ENCODE data around the gene PHOSPHO2. TPM values are rescaled to one million over a fixed set of nuclear protein-coding genes. Genes with fewer than 3 reads are reported as not detected.

Gene PHOSPHO2
- polyA plus RNA-seq, 3 donors: 10.9 to 20.1 (median 19.1) TPM

DNA sequence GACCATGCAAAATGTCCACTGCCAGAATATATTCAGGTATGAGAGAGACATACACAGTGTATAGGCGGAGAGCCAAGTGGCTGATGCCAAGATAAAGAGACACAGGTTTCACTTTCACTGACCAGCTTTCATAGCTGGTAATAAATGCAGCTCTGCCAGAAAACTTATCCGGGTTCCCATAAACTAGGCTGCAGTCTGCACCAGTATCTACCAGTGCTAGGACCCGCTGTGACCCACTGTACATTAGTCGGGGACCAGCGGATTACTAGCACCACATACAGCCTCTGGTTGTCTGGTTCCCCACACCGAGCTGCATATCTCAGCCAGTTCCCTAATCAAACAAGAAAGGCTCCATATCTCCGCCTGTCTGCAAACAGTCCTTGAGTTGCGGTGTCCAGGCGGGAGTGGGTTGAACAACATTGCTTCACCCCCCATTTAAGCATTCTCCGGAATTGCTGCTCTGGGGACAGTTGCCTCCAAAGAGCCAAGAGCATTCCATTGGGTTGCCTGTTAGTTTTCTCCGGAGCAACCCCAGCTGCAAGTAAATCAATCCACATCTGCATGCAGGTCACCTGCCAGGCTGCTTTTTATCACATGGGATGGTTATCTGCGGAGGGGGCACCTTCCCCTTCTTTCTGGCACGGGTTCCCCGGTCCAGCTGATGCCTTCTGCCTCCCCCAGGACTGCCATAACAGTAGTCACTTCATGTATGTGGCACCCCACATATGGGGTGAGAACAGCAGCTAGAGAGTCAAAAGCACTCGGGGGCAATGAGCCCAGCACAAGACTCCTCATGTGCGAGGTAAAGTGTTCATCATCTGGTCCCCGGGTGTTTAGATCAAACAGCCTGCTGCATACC is 21.3 kb downstream of the PHOSPHO2 start:
- DNase-seq: no peak

DNA sequence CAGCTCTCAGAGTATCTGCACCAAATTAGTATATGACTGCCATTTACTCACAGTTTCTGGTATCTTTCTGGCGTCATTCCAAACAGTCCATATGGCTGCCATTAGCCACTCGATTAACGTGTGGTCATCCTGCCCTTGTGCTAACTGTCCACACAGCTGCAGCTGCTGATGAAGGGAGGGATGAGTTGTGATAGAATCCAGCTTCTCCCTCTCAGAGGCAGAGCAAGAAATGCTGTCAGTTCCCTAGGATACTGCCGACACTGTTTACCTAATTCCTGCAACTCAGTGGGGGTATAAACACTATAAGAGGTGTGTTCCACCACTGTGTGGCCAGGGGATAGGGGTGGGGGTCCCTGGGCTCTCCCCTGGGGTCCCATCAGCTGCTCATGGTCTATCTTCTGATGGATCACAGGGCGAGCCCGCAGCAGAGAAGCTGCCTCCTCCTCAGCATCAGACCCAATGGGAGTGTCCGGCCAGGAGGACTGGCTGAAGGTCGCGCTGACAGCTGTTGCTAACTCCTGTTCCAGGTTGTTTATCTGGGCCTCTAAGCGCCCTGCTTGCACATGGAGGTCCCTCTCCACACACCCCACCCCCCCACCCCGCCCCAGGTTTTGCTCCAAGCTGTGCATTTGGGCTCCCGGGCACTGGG is 22.1 kb downstream of the PHOSPHO2 start:
- peak; percentile 57 for DNase-seq

- DNase-seq: no peak
Observed at GRCh38 chr2:169716938-169717690, 22.8 kb downstream of the PHOSPHO2 start.

DNA sequence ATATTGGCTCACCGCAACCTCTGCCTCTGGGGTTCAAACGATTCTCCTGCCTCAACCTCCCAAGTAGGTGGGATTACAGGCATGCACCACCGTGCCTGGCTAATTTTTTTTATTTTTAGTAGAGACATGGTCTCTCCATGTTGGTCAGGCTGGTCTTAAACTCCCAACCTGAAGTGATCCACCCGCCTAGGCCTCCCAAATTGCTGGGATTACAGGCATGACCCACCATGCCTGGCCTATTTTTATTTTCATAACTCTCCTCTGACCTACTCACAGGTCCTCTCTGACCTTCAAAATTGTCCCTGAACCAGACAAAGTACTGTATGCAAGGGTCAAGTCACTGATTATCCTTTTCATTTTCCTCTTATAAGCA is 23.4 kb downstream of the PHOSPHO2 start:
- DNase-seq: no peak

DNA sequence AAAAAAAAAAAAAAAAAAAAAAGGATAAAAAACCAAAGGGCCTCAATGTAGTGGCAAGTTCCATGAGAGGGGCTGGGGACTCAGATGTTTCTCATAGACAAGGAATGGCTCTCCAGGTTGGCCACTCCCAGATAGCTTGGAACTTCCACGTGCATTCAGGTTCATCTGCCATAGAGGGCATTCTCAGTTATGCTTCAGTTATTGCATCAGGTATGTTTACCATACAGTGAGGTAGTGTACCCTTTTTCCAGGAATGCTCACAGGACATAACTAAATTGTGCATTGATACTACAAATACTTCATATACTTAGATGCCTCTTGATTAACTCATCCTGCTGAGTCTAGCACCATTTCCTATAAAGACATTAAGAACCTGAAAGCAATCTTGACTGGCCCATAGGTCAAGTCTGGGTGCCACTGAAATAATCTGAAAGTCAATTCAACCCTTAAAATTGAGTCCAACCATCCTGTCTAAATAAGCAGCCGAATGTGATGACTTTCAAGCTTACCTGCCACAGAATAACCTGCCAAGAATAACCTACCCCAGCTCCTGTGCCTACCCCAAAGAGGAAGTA is 24.7 kb downstream of the PHOSPHO2 start:
- DNase-seq: no peak

DNA sequence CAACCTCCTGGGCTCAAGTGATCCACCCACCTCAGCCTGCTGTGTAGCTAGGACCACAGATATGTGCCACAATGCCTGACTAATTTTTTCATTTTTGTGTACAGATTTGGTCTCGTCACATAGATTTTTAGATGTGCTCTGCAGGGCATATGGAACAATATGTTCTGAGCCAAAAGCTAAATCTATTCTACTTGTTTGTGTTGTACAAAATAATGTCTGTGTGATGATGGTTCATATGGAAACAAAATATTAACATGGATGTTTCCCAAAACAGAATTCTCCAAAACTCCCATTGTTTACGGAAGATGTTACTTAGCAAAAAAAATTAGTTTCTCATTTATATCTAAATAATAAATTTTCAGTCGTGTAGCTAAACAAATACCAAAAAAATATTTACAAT is 26.7 kb downstream of the PHOSPHO2 start:
- DNase-seq: no peak

- no peak for DNase-seq
Observed at GRCh38 chr2:169727065-169727464, 32.8 kb downstream of the PHOSPHO2 start.

DNA sequence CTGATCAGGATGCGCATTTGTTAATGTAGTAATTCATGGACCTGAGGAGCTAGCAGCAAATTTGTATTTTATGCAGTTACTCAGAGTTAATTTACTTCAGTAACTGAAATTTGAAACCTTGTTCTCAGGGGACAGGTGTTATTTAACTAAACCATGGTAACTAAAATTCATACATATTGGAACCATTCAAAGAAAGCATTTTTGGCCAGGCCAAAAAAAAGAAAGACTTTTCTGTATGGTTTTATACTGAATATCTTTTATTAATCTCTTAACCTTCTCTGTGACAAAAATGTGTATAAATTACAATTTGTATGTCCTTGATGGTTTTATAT is 35.0 kb downstream of the PHOSPHO2 start:
- no peak for DNase-seq

DNA sequence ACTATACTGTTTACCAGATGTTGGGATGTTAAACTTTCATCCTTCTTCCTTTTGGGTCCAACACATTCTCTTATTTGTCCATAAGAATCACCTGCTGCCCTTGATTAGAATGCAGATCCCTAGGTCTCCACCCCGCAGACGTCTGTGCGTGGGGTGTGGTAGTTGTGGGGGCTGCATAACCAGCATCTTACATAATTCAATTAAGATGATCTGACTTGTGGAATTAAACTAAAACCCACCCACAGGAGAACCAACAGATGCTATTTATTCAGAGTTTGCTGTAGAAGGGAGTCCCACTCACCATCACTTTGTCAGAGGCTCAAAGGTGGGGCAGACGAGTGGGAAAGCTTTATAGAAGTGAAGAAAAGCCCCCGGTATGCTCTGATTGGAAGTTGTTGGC is 37.8 kb downstream of the PHOSPHO2 start:
- DNase-seq: no peak

DNA sequence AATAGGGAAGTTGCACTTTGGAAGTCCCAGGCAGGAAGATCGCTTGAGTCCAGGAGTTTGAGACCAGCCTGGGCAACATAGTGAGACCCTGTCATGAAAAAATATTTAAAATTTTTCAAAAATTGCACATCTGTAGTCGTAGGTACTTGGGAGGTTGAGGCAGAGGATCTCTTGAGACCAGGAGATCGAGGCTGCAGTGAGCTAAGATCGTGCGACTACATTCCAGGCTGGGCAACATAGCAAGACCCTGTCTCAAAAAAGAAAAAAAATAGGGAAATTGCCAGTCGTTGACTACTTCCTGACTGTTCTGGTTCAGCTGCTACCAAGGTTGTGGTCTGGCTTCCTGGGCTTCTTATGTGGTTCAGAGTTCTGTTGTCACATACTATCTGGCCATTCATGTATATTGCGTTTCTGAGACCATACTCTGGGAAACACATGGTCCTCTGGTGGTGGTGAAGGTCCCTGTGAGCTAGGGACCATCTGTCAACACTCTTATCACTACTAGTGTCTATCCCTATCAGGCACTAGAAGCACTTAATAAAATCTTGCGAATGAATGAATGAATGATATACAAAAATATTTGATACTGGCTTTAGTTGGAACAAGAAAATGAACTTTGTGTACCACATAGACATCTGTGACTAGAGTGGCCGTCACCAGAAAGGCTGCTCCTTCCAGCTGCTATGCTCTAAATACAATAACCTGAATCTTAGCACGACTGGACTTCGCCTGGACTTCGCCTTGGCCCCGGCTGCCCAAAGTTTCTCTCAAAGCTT is 38.5 kb downstream of the PHOSPHO2 start:
- DNase-seq: no peak

DNA sequence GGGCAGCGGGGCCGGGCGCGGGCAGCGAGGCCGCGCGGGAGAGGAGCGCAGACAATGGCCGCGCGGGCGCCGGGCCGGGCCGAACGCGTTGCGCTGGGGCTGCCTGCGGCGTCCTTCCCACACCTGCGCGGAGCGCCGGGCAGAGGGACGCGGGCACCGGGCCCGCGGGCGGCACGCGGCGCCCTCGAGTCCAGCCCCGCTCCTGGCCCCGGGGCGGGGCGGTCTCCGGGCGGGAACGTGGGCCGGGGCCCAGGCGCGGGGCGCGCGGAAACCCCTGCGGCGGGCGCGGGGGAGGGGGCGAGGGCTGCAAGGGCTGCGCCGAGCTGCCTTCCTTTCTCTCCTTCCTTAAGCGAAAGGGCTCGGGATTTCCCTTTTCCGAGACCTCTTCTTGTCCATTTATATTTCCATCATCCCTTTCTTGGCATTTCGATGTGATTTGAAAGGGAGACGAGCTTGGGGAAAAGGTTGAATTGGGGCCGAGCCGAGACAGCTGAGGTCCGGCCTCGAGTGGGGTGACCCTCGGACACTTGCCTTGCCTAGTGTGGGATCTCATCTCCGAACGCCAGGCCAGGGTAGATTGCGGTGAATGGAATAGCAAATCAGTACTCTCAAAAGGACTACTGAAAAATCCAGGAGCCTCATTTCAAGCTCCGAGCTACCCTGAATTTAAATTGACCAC is 40.0 kb downstream of the PHOSPHO2 start:
- peak; percentile 41 for DNase-seq

GRCh38 chr2:169735623-169736022 is 41.4 kb downstream of the PHOSPHO2 start:
- no peak for DNase-seq

- DNase-seq: no peak
Observed at GRCh38 chr2:169736902-169737301, 42.6 kb downstream of the PHOSPHO2 start.

- no peak for DNase-seq
Observed at GRCh38 chr2:169738566-169739229, 44.4 kb downstream of the PHOSPHO2 start.

DNA sequence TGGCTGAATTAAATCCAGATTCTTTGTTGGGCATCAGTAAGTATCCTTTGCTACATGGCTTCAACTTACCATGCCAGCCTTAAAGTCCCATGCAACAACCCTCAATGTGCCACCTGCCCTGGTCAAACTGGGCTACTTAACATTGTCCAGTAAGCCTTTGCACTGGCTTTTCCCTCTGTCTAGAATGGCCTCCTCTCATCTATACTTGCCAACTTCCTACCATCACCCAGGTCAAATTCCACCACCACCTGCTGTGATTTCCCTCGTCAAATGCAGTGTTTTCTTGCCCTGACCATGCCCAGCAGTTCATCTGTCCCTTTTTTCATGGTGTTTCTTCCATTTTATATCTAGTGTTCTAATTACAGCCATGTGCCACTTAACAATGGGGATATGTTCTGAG is 45.1 kb downstream of the PHOSPHO2 start:
- DNase-seq: no peak

- DNase-seq: peak; percentile 59
Observed at GRCh38 chr2:169743549-169743948, 49.3 kb downstream of the PHOSPHO2 start.

- DNase-seq: no peak
Observed at GRCh38 chr2:169746240-169746639, 52.0 kb downstream of the PHOSPHO2 start.

DNA sequence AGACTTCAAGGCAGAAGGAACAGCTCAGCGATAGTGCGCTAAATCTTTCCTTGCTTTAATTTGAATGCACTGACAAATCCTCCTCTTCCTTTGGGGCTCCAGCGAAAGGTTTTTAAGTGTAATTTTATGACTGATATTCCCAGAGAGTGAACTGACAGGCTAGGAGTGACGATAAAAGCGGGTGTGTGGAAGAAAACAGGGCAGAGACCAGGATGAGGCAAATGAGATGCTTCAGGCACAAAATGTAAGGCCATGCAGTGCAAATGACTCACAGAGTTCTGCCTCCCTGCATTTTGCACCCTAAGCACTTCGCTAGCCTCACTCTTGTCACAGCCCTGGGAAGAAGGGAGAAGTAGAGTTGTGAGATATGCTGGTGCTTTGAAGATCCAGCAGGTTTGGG is 54.0 kb downstream of the PHOSPHO2 start:
- no peak for DNase-seq
